Thyroid gland (tissue), 4 donors: ENCODE results near the gene C1QB. TPM values are rescaled to one million over a fixed set of nuclear protein-coding genes. Genes with fewer than 3 reads are reported as not detected.

Source experiments
- DNase-seq, 2 donors: peaks; one replicate each; pipeline ENCODE4 v3.0.0-alpha.2; 2019
- H3K27ac ChIP-seq, 3 donors: fragments of 200-600 bp; sonication (generic); 1 replicate in 2 of 3; 2 replicates in 1 of 3; pipeline ENCODE4 v1.5.1; 2016 to 2019; ENCODE audit warnings: mild to moderate bottlenecking in 1 of 3, moderate library complexity in 1 of 3
- H3K27me3 ChIP-seq: fragments of 200-600 bp; sonication (generic); one replicate; pipeline ENCODE4 v1.5.1; 2019
- H3K36me3 ChIP-seq, 2 donors: fragments of 200-600 bp; sonication (generic); one replicate each; pipeline ENCODE4 v1.5.1; 2016 to 2019
- H3K4me1 ChIP-seq, 2 donors: fragments of 200-600 bp; sonication (generic); one replicate each; pipeline ENCODE4 v1.5.1; 2017 to 2019
- H3K4me3 ChIP-seq, 3 donors: fragments of 200-600 bp; sonication (generic); replicated peaks in 1 of 3; 1 replicate in 2 of 3; 2 replicates in 1 of 3; pipeline ENCODE4 v1.5.1; 2016; ENCODE audit warnings: mild to moderate bottlenecking in 1 of 3
- H3K9me3 ChIP-seq: fragments of 200-600 bp; sonication (generic); one replicate; pipeline ENCODE4 v1.5.1; 2017
- CTCF ChIP-seq, 6 experiments: fragments of 200-600 bp in 3 of 6; fragments of 450-650 bp in 3 of 6; sonication (generic) in 3 of 6; IDR thresholded peaks; one replicate each; pipeline ENCODE4 v1.5.1; 2016 to 2019; ENCODE audit warnings: antibody characterized with exemption in 6 of 6, mild to moderate bottlenecking in 2 of 6, inconsistent platforms in 1 of 6, moderate library complexity in 1 of 6
- POLR2A ChIP-seq, 2 donors: fragments of 450-650 bp; IDR thresholded peaks; one replicate each; pipeline ENCODE4 v1.6.1; 2017; ENCODE audit warnings: antibody characterized with exemption in 2 of 2, mild to moderate bottlenecking in 2 of 2, moderate library complexity in 1 of 2
- WGBS, 2 donors: methylation state at CpG; one replicate each; pipeline ENCODE4 v1.1.5; 2017; 5-methylcytosine and 5-hydroxymethylcytosine counted together
- intact Hi-C: fragments of 100-400 bp; cut with DNase I; formaldehyde crosslinking; loops from one replicate; pipeline ENCODE4 v1.15.1; 2023
- total RNA-seq, 4 donors: library from RNA; depleted of rRNA; stranded (reverse); fragments of >200 nt; gene quantifications; one replicate each; pipeline ENCODE4 v1.2.3, GENCODE V29; 2016

Gene C1QB
- total RNA-seq, 4 donors from 2014 or later: 83.4 to 258 (median 146) TPM

- WGBS, 2 donors: 11 to 13% methylated on average over 13 to 18 of the region's 18 CpGs
- Histone ChIP-seq H3K36me3 (no peaks in the 10 kb centered on the region), H3K9me3 (no peaks in the 10 kb centered on the region), H3K4me3 (no peak overlapping the region), H3K27me3 (no peaks in the 10 kb centered on the region), H3K27ac (no peak overlapping the region), H3K4me1 (peaks cover 0 to 4% of the 10 kb centered on the region in 2 donors)
- TF ChIP-seq POLR2A (IDR thresholded peaks at IDR 0.05): no peak
- peak; percentile 78 to 97 (median 88) for TF ChIP-seq CTCF (IDR thresholded peaks at IDR 0.05)
- peak; percentile 76 to 79 for DNase-seq
- intact Hi-C loops: loop anchor here (1.0 to 10.0 kb wide), 4 partner anchors 221 to 637 kb away; partner anchors contain the start of gene CELA3A
These were observed 11.0 kb upstream of the C1QB start for GRCh38 chr1:22641906-22642636.

GRCh38 chr1:22643381-22643780 lies 9.7 kb upstream of the C1QB start, which contains the start of gene C1QC:
Gene C1QC (plus strand): TSS chr1:22643633. CDS start chr1:22644024, 391 bp downstream.
- no peaks in the 10 kb centered on the region for H3K36me3 ChIP-seq
- no peak within 1 kb of the TSS for H3K27ac ChIP-seq
- TF ChIP-seq CTCF (IDR thresholded peaks at IDR 0.05) (no peak), POLR2A (IDR thresholded peaks at IDR 0.05) (no peak)
- H3K4me1 ChIP-seq: peaks cover 0 to 4% of the 10 kb centered on the region in 2 donors
- H3K27me3 ChIP-seq: no peaks in the 10 kb centered on the region
- peak in 1 of 2 donors; percentile 19 for DNase-seq
- H3K4me3 ChIP-seq: no peak within 1 kb of the TSS
- intact Hi-C loops: loop anchor here (10.0 kb wide), 3 partner anchors 509 to 639 kb away; partner anchors contain the start of gene CELA3A
- no peaks in the 10 kb centered on the region for H3K9me3 ChIP-seq
- 73 to 74% methylated on average over 8 of the region's 8 CpGs for WGBS, 2 donors

- Histone ChIP-seq H3K9me3 (no peaks in the 10 kb centered on the region), H3K36me3 (no peaks in the 10 kb centered on the region), H3K4me3 (no peak overlapping the region), H3K4me1 (peaks cover 0 to 4% of the 10 kb centered on the region in 2 donors), H3K27me3 (no peaks in the 10 kb centered on the region), H3K27ac (no peak overlapping the region)
- intact Hi-C loops: loop anchor here (10.0 kb wide), 3 partner anchors 509 to 639 kb away; partner anchors contain the start of gene CELA3A
- WGBS, 2 donors: 77 to 83% methylated on average over 9 to 10 of the region's 12 CpGs
- TF ChIP-seq POLR2A (IDR thresholded peaks at IDR 0.05) (no peak), CTCF (IDR thresholded peaks at IDR 0.05) (no peak)
- DNase-seq: no peak
These were observed 9.1 kb upstream of the C1QB start for GRCh38 chr1:22643928-22644327.

- 75 to 91% methylated on average over 7 of the region's 7 CpGs for WGBS, 2 donors
- H3K4me1 ChIP-seq: peaks cover 0 to 4% of the 10 kb centered on the region in 2 donors
- TF ChIP-seq CTCF (IDR thresholded peaks at IDR 0.05): no peak
These were observed 7.1 kb upstream of the C1QB start for GRCh38 chr1:22645931-22646330.

GRCh38 chr1:22646384-22646783 lies 6.7 kb upstream of the C1QB start:
- Histone ChIP-seq H3K4me1 (peaks cover 0 to 4% of the 10 kb centered on the region in 2 donors), H3K36me3 (no peaks in the 10 kb centered on the region), H3K27me3 (no peaks in the 10 kb centered on the region), H3K27ac (no peak overlapping the region), H3K4me3 (no peak overlapping the region), H3K9me3 (no peaks in the 10 kb centered on the region)
- intact Hi-C loops: loop anchor here (10.0 kb wide), 3 partner anchors 512 to 642 kb away; partner anchors contain the start of gene CELA3A
- WGBS, 2 donors: 90 to 96% methylated on average over 1 of the region's 1 CpG
- no peak for DNase-seq
- TF ChIP-seq POLR2A (IDR thresholded peaks at IDR 0.05) (no peak), CTCF (IDR thresholded peaks at IDR 0.05) (no peak)

More at GRCh38 chr1:22645931-22646330, 7.1 kb upstream of the C1QB start:
- intact Hi-C loops: loop anchor here (10.0 kb wide), 3 partner anchors 511 to 641 kb away; partner anchors contain the start of gene CELA3A
- DNase-seq: no peak
- Histone ChIP-seq H3K36me3 (no peaks in the 10 kb centered on the region), H3K4me3 (no peak overlapping the region), H3K9me3 (no peaks in the 10 kb centered on the region), H3K27ac (no peak overlapping the region), H3K27me3 (no peaks in the 10 kb centered on the region)
